ENCODE results near the gene SYK.

GRCh38 chr9:90857091-90857490 lies 55.5 kb downstream of the SYK start:
- no peak for TF ChIP-seq CTCF (IDR thresholded peaks at IDR 0.05)
- TF ChIP-seq ZFX (IDR thresholded peaks at IDR 0.05; ENCODE audit: borderline replicate concordance), result no peak
